Measurements from ENCODE around the gene EHBP1. TPM values are rescaled to one million over a fixed set of nuclear protein-coding genes. Genes with fewer than 3 reads are reported as not detected.

EHBP1 gene
- total and polyA plus RNA-seq, 2 experiments from 2014 or later: 27.2 to 47.9 TPM

DNA sequence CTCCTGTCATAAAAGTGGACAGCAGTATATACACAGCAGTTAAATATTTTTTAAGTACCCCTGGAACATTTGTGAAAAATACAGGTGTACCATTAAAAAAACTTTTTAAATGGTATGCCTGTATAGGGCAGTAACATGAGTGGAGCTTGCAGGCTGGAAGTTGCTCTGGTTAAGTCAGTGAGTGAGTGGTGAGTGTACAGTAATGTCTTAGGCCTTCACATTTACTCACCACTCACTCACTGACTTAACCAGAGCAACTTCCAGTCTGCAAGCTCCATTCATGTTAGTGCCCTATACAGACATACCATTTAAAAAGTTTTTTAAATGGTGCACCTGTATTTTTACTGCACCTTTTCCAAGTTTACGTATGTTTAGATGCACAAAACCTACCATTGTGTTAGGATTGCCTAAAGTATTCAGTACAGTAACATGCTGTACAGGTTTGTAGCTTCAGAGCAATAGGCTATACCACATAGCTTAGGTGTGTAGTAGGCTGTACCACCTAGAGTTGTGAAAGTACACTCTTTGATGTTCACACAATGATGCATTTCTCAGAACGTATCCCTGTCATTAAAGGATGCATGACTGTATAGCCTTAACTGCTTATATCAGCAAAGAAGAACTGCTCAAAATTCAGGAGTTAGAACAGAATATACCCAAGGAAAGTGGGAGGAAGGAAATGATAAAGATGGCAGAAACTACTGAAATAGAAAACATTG lies 112.6 kb downstream of the EHBP1 start:
- H3K9me3 Mint-ChIP-seq: no peaks in the 10 kb centered on the region
- Histone ChIP-seq H4K20me1 (replicated peaks; ENCODE audit: insufficient read depth) (no peaks in the 10 kb centered on the region), H3K27me3 (ENCODE audit: insufficient read depth) (no peaks in the 10 kb centered on the region), H3K27ac (ENCODE audit: low read depth) (no peak overlapping the region), H3K9me2 (ENCODE audit: insufficient read depth) (no peaks in the 10 kb centered on the region), H3K79me2 (replicated peaks; ENCODE audit: insufficient read depth) (no peaks in the 10 kb centered on the region), H3K4me2 (no peak overlapping the region), H3F3A (replicated peaks; ENCODE audit: low read depth) (no peaks in the 10 kb centered on the region), H2AFZ (no peak overlapping the region), H3K36me3 (ENCODE audit: insufficient read depth) (no peaks in the 10 kb centered on the region), H3K4me1 (ENCODE audit: insufficient read depth) (no peaks in the 10 kb centered on the region; the same call in 1 of the 2 replicates), H3K4me3 (no peak overlapping the region)
- no peak for DNase-seq (ENCODE audit: low spot score)
- TF ChIP-seq ZNF331 (CRISPR knock-in tag; IDR thresholded peaks at IDR 0.05; ENCODE audit: low read depth): no peak
- no peak for TF ChIP-seq ZNF114 (CRISPR knock-in tag; IDR thresholded peaks at IDR 0.05)
- TF ChIP-seq, protein P1, sequence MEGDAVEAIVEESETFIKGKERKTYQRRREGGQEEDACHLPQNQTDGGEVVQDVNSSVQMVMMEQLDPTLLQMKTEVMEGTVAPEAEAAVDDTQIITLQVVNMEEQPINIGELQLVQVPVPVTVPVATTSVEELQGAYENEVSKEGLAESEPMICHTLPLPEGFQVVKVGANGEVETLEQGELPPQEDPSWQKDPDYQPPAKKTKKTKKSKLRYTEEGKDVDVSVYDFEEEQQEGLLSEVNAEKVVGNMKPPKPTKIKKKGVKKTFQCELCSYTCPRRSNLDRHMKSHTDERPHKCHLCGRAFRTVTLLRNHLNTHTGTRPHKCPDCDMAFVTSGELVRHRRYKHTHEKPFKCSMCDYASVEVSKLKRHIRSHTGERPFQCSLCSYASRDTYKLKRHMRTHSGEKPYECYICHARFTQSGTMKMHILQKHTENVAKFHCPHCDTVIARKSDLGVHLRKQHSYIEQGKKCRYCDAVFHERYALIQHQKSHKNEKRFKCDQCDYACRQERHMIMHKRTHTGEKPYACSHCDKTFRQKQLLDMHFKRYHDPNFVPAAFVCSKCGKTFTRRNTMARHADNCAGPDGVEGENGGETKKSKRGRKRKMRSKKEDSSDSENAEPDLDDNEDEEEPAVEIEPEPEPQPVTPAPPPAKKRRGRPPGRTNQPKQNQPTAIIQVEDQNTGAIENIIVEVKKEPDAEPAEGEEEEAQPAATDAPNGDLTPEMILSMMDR (conservative IDR thresholded peaks at IDR 0.05; ENCODE audit: low read depth in 2 of 2): no peak
- TF ChIP-seq, protein P2, sequence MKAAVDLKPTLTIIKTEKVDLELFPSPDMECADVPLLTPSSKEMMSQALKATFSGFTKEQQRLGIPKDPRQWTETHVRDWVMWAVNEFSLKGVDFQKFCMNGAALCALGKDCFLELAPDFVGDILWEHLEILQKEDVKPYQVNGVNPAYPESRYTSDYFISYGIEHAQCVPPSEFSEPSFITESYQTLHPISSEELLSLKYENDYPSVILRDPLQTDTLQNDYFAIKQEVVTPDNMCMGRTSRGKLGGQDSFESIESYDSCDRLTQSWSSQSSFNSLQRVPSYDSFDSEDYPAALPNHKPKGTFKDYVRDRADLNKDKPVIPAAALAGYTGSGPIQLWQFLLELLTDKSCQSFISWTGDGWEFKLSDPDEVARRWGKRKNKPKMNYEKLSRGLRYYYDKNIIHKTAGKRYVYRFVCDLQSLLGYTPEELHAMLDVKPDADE (IDR thresholded peaks at IDR 0.05): no peak
- H3K27me3 Mint-ChIP-seq (ENCODE audit: insufficient read depth, low read depth, poor library complexity): no peaks in the 10 kb centered on the region
- no peaks in the 10 kb centered on the region for H3K36me3 Mint-ChIP-seq (ENCODE audit: low read depth)
- no peak overlapping the region for H3K4me3 Mint-ChIP-seq
- H3K27ac Mint-ChIP-seq: no peak overlapping the region
- no peaks in the 10 kb centered on the region; the same call in 2 of the 3 replicates for H3K4me1 Mint-ChIP-seq
- no peak for ATAC-seq

DNA sequence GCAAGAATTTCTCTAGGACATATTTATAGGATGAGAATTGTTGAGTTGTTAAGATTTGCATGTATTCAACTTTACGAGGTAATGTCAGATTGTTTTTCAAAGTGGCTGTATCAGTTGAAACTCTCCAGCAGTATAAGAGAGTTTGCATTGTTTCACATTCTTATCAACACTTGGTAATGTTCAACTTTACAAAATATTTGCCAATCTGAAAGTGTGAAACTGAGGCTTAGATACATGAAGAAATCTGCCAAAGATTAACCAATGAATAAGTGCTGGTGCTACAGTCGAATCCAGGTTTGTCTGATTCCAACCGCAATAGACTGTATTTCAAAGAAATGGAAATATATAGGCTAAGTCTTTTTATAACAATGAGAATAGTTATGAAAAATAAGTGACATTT lies 117.0 kb downstream of the EHBP1 start:
- no peak overlapping the region for H2AFZ ChIP-seq
- no peaks in the 10 kb centered on the region for H3K79me2 ChIP-seq (replicated peaks; ENCODE audit: insufficient read depth)
- H3K4me3 ChIP-seq: no peak overlapping the region
- TF ChIP-seq EZH2phosphoT487 (IDR thresholded peaks at IDR 0.05; ENCODE audit: unreplicated experiment) (no peak), CREB1 (CRISPR knock-in tag; IDR thresholded peaks at IDR 0.05; ENCODE audit: low read depth) (no peak), NANOG (IDR thresholded peaks at IDR 0.05; ENCODE audit: borderline replicate concordance) (no peak), STAT1 (IDR thresholded peaks at IDR 0.05; ENCODE audit: unreplicated experiment) (no peak)
- TF ChIP-seq, protein P2 (IDR thresholded peaks at IDR 0.05): no peak
- TF ChIP-seq, protein P1 (conservative IDR thresholded peaks at IDR 0.05; ENCODE audit: low read depth in 2 of 2): no peak

More for the DNA sequence above, 117.0 kb downstream of the EHBP1 start:
- Mint-ChIP-seq H3K4me1 (peaks cover 16% of the 10 kb centered on the region; the same call in 2 of the 3 replicates), H3K27ac (no peak overlapping the region), H3K36me3 (ENCODE audit: low read depth) (peaks cover 12% of the 10 kb centered on the region), H3K9me3 (no peaks in the 10 kb centered on the region), H3K27me3 (ENCODE audit: insufficient read depth, low read depth, poor library complexity) (no peaks in the 10 kb centered on the region), H3K4me3 (no peak overlapping the region)
- Histone ChIP-seq H3K27ac (ENCODE audit: low read depth) (no peak overlapping the region), H3K4me1 (ENCODE audit: insufficient read depth) (peaks cover 12% of the 10 kb centered on the region; the same call in 1 of the 2 replicates), H3K27me3 (ENCODE audit: insufficient read depth) (no peaks in the 10 kb centered on the region), H3K36me3 (ENCODE audit: insufficient read depth) (no peaks in the 10 kb centered on the region), H3F3A (replicated peaks; ENCODE audit: low read depth) (no peaks in the 10 kb centered on the region), H3K4me2 (no peak overlapping the region), H4K20me1 (replicated peaks; ENCODE audit: insufficient read depth) (no peaks in the 10 kb centered on the region), H3K9me2 (ENCODE audit: insufficient read depth) (no peaks in the 10 kb centered on the region)
- ATAC-seq (no peak), DNase-seq (ENCODE audit: low spot score) (no peak)

Measured in GM23338 (cell line).